Testis (tissue), 2 donors: ENCODE data around the gene DSC3.

Experiments
- CTCF ChIP-seq, 3 experiments: fragments of 450-650 bp in 2 of 3; fragments of 200-600 bp in 1 of 3; sonication (generic) in 1 of 3; IDR thresholded peaks; one replicate each; pipeline ENCODE4 v1.5.1; 2016 to 2019; ENCODE audit warnings: antibody characterized with exemption in 3 of 3, mild to moderate bottlenecking in 2 of 3, moderate library complexity in 1 of 3
- POLR2A ChIP-seq: fragments of 450-650 bp; IDR thresholded peaks from one replicate; pipeline ENCODE4 v1.6.1; 2017; ENCODE audit warnings: antibody characterized with exemption, mild to moderate bottlenecking, moderate library complexity

- TF ChIP-seq CTCF (IDR thresholded peaks at IDR 0.05) (no peak), POLR2A (no peak)
Measured at GRCh38 chr18:30965237-30965636, 77.3 kb downstream of the DSC3 start.
